DMS153 treated with DMSO at 0.1 percent for 48 hours (cell line): ENCODE data around the gene KCNS3.
"Not testable (repeated sequence)": the region's sequence is repeated elsewhere in the genome, so short reads cannot be mapped to it uniquely, and the experiment has no call there.

Source experiments
- DNase-seq: peaks from one replicate; lab custom pipeline; 2025; ENCODE audit not compliant: unreplicated experiment; lab: John Stamatoyannopoulos, UW

KCNS3 gene

GRCh38 chr2:17936599-17936998 is 58.1 kb downstream of the KCNS3 start:
- no peak for DNase-seq

GRCh38 chr2:17940091-17940630 is 61.7 kb downstream of the KCNS3 start:
- DNase-seq: no peak

- no peak for DNase-seq
Observed at GRCh38 chr2:17943444-17943843, 65.0 kb downstream of the KCNS3 start.

- DNase-seq: no peak
Observed at GRCh38 chr2:17947113-17947512, 68.6 kb downstream of the KCNS3 start.

- no peak for DNase-seq
Observed at GRCh38 chr2:17950006-17950405, 71.5 kb downstream of the KCNS3 start.

GRCh38 chr2:17951563-17951962 is 73.1 kb downstream of the KCNS3 start:
- no peak for DNase-seq

GRCh38 chr2:17958466-17959092 is 80.1 kb downstream of the KCNS3 start:
- no peak for DNase-seq

- DNase-seq: no peak
Observed at GRCh38 chr2:17959356-17959755, 80.9 kb downstream of the KCNS3 start.

GRCh38 chr2:17959833-17960232 is 81.4 kb downstream of the KCNS3 start:
- DNase-seq: no peak

GRCh38 chr2:17960925-17961324 is 82.5 kb downstream of the KCNS3 start:
- no peak for DNase-seq

- no peak for DNase-seq
Observed at GRCh38 chr2:17961789-17962188, 83.3 kb downstream of the KCNS3 start.

GRCh38 chr2:17962876-17963275 is 84.4 kb downstream of the KCNS3 start:
- DNase-seq: no peak

GRCh38 chr2:17963571-17963970 is 85.1 kb downstream of the KCNS3 start:
- DNase-seq: not testable (repeated sequence)

GRCh38 chr2:17965196-17965595 is 86.7 kb downstream of the KCNS3 start:
- DNase-seq: no peak

GRCh38 chr2:17966798-17967197 is 88.3 kb downstream of the KCNS3 start:
- no peak for DNase-seq

GRCh38 chr2:17969661-17970060 is 91.2 kb downstream of the KCNS3 start:
- no peak for DNase-seq

GRCh38 chr2:17971531-17972125 is 93.2 kb downstream of the KCNS3 start:
- DNase-seq: no peak

GRCh38 chr2:17972991-17973390 is 94.5 kb downstream of the KCNS3 start:
- DNase-seq: no peak

- no peak for DNase-seq
Observed at GRCh38 chr2:17975401-17975800, 96.9 kb downstream of the KCNS3 start.

GRCh38 chr2:17976871-17977746 is 98.6 kb downstream of the KCNS3 start:
- no peak for DNase-seq

- no peak for DNase-seq
Observed at GRCh38 chr2:17979707-17980106, 101.2 kb downstream of the KCNS3 start.

GRCh38 chr2:17981936-17982335 is 103.5 kb downstream of the KCNS3 start:
- DNase-seq: no peak
